NCI-H345 (cell line): Measurements from ENCODE around the gene PPFIA1.
"Not testable (repeated sequence)": the region's sequence is repeated elsewhere in the genome, so short reads cannot be mapped to it uniquely, and the experiment has no call there.

ENCODE experiments used
- DNase-seq: peaks from one replicate; lab custom pipeline; 2025; lab: John Stamatoyannopoulos, UW

The PPFIA1 gene

GRCh38 chr11:70251659-70252321, 18.7 kb upstream of the PPFIA1 start:
- DNase-seq, result no peak

- DNase-seq, result no peak
Measured at GRCh38 chr11:70252844-70253243, 17.6 kb upstream of the PPFIA1 start.

- DNase-seq, result no peak
Measured at GRCh38 chr11:70255477-70256116, 14.9 kb upstream of the PPFIA1 start.

- DNase-seq, result not testable (repeated sequence)
Measured at GRCh38 chr11:70259077-70259476, 11.4 kb upstream of the PPFIA1 start.

- no peak for DNase-seq
Measured at GRCh38 chr11:70262951-70263350, 7.5 kb upstream of the PPFIA1 start.

- no peak for DNase-seq
Measured at GRCh38 chr11:70263363-70263762, 7.1 kb upstream of the PPFIA1 start.

GRCh38 chr11:70265341-70265740, 5.1 kb upstream of the PPFIA1 start:
- DNase-seq, result no peak

GRCh38 chr11:70267405-70267950, 3.0 kb upstream of the PPFIA1 start:
- DNase-seq, result no peak

GRCh38 chr11:70268526-70268925, 2.0 kb upstream of the PPFIA1 start:
- DNase-seq, result no peak

- peak; percentile 28 for DNase-seq
Measured at GRCh38 chr11:70270877-70271648, 573 bp downstream of the PPFIA1 start.

- no peak for DNase-seq
Measured at GRCh38 chr11:70271649-70271953, 1.1 kb downstream of the PPFIA1 start.

GRCh38 chr11:70272009-70272408, 1.5 kb downstream of the PPFIA1 start:
- DNase-seq, result no peak

GRCh38 chr11:70278994-70279393, 8.5 kb downstream of the PPFIA1 start:
- no peak for DNase-seq

- DNase-seq, result no peak
Measured at GRCh38 chr11:70281156-70281609, 10.7 kb downstream of the PPFIA1 start.

GRCh38 chr11:70282012-70282411, 11.5 kb downstream of the PPFIA1 start:
- no peak for DNase-seq

GRCh38 chr11:70288721-70289120, 18.2 kb downstream of the PPFIA1 start:
- DNase-seq, result no peak

GRCh38 chr11:70289582-70289981, 19.1 kb downstream of the PPFIA1 start:
- DNase-seq, result no peak

GRCh38 chr11:70290361-70291065, 20.0 kb downstream of the PPFIA1 start:
- DNase-seq, result no peak

- no peak for DNase-seq
Measured at GRCh38 chr11:70292166-70292565, 21.7 kb downstream of the PPFIA1 start.

GRCh38 chr11:70292863-70293262, 22.4 kb downstream of the PPFIA1 start:
- DNase-seq, result no peak

- DNase-seq, result not testable (repeated sequence)
Measured at GRCh38 chr11:70295166-70295565, 24.7 kb downstream of the PPFIA1 start.

GRCh38 chr11:70296681-70297080, 26.2 kb downstream of the PPFIA1 start:
- no peak for DNase-seq
